HG02852 (cell line): ENCODE data around the gene KHK.

Experiments used
- ATAC-seq: cut with Tn5 transposase; IDR thresholded peaks from one replicate; pipeline ENCODE4 v1.9.1; 2021; ENCODE audit warnings: mild to moderate bottlenecking, moderate library complexity; ENCODE audit not compliant: unreplicated experiment

KHK gene

GRCh38 chr2:27086724-27087593 is at the start of gene KHK:
Gene KHK, plus strand, starts transcription at chr2:27086772. Its CDS starts 488 bp downstream, at chr2:27087260.
- no peak for ATAC-seq

DNA sequence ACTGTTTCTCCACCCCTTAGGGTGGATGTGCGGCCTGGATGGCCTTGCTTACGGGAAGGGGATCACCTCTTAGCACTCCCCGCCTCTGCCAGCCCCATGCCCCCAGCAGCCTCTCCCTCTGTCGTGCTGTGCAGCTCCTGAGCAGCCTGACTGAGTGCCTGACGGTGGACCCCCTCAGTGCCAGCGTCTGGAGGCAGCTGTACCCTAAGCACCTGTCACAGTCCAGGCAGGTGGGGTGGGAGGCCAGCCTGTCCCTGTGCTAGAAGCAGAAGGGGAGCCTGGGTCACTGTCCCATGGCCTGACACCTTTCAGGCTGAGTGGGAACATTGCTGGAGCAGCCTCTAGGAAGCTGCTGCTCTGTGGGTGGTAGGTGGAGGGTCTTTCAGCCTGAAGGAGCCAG is 48.6 kb upstream of the KHK start:
- ATAC-seq: no peak

- ATAC-seq: no peak
Measured at GRCh38 chr2:27038631-27039339, 47.8 kb upstream of the KHK start.

- no peak for ATAC-seq
Measured at GRCh38 chr2:27039426-27039825, 47.1 kb upstream of the KHK start.

DNA sequence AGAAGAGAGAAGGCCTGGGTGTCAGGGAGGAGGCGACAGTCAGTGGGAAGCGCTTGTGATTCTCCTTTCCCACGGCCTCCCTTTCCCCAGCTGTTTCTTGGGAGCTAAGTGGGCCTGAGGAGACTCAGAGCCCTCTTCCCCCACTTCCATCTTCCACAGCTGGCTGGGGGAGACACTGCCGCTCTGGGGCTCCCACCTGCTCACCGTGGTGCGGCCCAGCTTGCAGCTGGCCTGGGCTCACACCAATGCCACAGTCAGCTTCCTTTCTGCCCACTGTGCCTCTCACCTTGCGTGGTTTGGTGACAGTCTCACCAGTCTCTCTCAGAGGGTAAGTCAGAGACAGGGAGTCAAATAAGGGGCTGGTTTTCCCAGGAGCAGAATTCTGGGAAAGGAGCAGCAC is 46.7 kb upstream of the KHK start:
- no peak for ATAC-seq

GRCh38 chr2:27040282-27040681 is 46.3 kb upstream of the KHK start:
- no peak for ATAC-seq

GRCh38 chr2:27041752-27042151 is 44.8 kb upstream of the KHK start:
- ATAC-seq: peak; percentile 24

DNA sequence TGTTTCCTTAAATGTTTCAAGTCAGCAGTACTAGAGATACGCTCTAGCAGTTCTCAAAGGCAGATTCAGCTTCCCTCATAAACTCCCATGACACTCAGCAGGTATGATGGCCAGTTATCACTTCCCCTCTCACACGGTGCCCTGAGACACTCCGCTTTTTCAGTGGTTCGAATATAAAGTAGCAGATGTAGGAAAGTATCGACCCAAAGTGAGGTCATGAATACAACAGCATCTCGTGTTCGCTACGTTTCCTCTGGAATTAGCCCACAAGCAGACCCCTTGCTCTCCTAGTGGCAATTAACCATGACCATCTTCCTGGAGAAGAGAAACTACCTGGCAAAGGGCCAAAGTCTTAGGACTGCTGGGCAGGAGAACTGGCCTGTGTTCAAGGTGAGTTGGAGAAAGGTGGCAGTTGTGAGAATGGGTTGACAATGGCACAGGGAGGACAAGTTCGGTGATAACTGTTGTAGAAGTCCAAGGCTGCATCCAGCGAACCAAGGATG is 44.4 kb upstream of the KHK start:
- ATAC-seq: peak; percentile 59

- no peak for ATAC-seq
Measured at GRCh38 chr2:27042985-27043634, 43.5 kb upstream of the KHK start.

DNA sequence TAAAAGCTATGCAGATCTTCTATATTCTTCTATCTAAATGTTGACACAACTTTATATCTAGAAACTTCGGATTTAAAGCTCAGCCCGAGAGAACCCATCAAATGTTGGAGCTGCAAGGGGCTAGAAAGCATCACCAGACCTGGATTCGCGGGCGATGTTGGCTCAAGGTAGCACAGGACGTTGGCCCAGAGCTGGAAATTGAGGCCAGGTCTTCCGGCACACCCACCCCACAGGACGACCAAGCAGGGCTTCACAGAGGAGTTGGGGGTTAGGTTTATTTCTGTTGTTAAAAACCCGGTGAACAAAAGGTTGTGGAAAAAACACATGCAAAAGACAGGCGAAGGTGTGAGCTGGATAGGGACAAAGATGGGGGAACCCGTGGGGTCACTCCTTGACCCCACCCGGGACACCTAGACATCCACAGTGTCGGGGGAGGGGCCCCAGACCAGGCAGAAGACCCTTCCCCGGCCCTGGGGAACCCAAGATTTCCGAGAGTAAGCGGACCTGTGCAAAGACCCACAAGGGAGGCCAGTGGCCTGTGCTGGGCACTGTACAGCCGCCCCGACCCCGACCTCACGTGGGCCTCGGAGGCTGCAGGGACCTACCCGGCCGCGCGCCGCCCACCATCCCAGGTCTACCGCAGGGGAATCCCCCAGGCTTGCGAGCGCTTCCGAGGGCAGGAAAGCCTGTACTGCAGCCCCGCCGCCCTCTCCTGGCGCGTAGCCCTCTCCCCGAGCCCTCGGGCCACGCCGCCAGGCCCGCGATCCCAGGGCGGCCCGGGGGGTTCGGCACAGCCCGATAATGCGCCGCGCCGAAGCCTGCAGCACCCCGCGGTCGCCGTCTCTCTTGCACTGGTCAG is 36.9 kb upstream of the KHK start:
- peak; percentile 21 for ATAC-seq

DNA sequence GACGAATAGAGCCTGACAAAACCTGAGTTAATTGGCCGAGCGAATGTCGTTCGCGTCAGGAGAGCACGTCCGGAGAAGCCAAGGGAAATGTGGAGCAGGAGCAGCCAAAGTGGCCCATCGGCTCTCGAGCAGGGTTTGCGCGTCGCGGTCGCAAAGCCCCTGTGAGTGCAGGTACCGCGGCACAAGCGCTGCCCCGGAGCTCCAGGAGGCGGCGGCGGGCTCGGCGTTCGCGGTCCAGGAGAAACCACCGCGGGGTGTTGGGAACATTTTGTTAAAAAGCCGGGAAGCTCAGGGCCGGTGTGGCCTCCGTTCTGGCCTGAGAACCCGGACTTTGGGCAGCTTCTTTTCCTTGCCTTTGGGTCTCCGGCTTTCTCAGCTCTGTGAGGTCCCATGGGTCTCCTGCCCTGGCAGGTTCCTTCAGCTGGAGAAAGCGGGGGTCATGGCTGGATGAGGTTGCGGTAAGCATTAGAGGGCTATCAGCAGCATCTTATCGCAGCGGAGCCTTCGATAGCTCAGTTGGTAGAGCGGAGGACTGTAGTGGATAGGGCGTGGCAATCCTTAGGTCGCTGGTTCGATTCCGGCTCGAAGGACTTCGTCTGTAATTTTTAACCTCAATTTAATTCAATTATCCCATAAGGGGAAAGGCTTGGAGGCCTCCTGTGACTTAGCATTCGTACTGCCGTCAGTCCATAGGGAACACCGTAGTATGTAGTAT is 36.1 kb upstream of the KHK start:
- peak; percentile 55 for ATAC-seq

- ATAC-seq: peak; percentile 66
Measured at GRCh38 chr2:27050996-27051901, 35.3 kb upstream of the KHK start, which contains the start of gene AGBL5. Gene AGBL5, plus strand, starts transcription at chr2:27051668. Its CDS starts 1,291 bp downstream, at chr2:27052959.

- ATAC-seq: no peak
Measured at GRCh38 chr2:27051902-27052645, 34.5 kb upstream of the KHK start.

- ATAC-seq: no peak
Measured at GRCh38 chr2:27053321-27053720, 33.3 kb upstream of the KHK start.

GRCh38 chr2:27053776-27054175 is 32.8 kb upstream of the KHK start:
- no peak for ATAC-seq

DNA sequence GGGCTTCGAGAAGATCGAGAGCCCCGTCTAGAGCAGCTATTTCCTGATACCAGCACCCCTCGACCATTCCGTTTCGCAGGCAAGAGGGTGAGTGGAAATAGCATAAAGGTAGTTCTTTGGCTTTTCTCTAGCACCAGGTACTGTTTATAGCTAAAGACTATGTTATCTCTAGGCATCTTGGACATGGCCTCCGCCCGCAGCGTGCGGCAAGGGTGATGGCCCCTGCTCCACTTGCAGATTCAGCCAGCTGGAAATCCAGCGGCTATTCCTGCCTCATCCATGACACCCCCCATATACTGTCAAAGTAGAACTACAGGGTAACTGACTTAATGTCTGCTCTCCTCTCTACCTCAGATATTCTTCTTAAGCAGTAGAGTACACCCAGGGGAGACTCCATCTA is 31.9 kb upstream of the KHK start:
- no peak for ATAC-seq

DNA sequence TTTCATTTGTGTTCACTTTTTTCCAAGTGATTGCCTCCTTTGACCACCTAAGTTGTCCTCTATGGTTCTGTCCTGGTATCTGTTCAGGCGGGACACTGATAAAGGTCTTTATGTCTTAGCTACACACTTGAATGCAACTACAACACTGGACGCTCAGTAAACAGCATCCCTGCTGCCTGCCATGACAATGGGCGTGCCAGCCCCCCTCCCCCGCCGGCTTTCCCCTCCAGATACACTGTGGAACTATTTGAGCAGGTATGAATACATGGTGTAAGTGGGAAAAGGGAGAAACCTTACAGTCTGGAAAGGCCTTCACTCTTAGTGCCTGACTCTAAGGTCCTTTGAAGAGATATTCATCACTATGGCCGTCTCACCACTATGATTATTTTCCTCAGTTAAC is 29.4 kb upstream of the KHK start:
- ATAC-seq: no peak

- ATAC-seq: no peak
Measured at GRCh38 chr2:27058210-27058609, 28.4 kb upstream of the KHK start.
